HT1080 (cell line): ENCODE measurements around the gene AMMECR1L. TPM values are rescaled to one million over a fixed set of nuclear protein-coding genes. Genes with fewer than 3 reads are reported as not detected.
"Not testable (repeated sequence)": the region's sequence is repeated elsewhere in the genome, so short reads cannot be mapped to it uniquely, and the experiment has no call there.

Source experiments
- DNase-seq: peaks from one replicate; pipeline ENCODE4 v3.0.0-alpha.2; 2015; ENCODE audit warnings: low read depth
- total RNA-seq: library from RNA; depleted of rRNA; stranded (reverse); fragments of >200 nt; shearing (Covaris generic); gene quantifications from 2 replicates; pipeline ENCODE4 v1.2.3, GENCODE V29; 2014

Gene AMMECR1L
- total RNA-seq, 1 experiment from 2014 or later, result 15.2 TPM

DNA sequence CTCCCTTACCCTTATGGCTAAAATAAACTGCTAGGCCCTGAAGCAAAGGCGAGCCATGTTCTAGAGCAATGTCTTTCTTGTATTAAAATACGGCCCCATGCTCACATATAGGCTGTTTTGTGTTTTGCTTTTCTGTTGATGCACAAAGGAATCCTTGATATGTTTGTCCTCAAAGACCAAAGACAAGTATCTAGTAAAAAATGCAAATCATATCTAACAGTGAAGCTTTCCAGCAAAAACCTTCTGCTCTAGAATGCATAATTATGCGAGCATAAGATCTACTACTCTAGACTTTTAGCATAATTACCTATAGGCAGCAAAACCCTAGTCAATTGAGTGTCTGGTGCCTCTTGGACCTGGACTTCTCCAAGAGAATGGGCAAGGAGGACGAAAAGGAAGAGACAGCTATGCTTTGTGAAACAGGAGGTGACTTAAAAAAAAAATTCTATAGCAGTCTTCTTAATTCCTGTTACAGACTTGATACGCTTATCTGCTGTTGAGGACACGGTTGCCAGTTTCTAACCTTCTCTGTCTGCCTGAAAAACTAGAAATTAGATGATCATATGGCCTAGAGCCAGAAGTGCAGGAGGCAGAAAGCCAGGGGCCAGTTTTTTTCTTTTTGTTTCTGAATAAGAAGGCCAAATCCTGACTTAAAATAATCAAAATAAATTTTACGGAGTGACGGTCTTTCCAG is 1.5 kb upstream of the AMMECR1L start:
- no peak for DNase-seq

DNA sequence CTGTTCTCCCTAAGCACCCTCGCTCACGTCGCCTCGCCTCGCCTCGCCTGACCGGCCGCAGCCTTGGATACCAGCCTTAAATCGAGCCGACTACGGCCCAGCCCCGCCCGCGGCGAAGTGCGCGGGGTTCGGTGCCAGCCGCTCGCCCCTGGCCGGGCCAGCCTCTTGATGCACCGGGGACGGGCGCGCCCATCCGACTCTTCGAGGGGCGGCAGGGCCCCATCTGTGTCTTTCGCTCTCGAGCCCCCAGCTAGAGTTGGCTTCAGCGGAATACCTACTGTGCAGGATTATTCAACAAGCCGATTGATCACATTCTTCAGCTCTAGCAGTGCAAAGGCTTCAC is 808 bp upstream of the AMMECR1L start:
- DNase-seq, result not testable (repeated sequence)

DNA sequence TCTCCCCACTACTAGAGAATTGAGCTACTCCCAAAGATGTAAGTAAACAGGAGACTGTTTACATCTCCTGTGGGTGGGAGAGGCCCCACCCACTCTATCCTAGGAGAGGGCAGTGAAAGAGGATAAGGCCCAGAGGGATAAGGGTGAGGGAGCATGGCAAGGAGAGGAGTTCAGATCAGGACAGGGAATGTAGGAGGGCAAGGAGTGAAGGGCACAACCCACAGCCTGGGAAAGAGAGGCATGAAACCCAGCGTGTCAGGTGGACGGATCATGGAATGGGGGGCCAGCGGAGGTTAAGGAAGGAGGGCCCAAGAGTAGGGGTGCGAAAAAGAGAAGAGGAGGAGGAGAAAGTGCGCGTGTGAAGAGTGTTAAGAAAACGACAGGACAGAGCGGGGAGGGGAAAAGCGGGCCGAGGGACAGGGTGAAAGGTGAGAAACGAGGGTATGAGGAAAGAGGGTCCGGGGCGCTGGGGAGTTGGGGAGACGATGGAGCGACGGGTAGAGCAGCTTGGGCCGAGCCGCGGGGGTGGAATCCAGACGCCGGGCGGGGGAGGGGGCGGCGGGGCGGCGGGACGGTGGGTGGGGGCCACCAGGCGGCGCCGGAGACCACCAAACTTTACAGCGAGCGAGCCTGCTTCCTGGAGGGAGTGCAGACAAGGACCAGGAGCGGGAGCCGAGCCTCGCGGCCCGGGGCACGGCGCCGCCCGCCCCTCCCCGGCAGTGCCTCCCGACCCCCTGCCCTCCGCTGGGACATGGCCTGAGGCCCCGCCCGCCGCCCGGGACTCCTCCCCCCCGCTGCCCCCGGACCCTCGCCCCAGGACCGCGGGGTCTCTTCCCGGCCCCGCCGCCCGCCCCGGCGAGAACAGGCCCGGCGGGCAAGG is 655 bp downstream of the AMMECR1L start:
- peak; percentile 15 for DNase-seq

DNA sequence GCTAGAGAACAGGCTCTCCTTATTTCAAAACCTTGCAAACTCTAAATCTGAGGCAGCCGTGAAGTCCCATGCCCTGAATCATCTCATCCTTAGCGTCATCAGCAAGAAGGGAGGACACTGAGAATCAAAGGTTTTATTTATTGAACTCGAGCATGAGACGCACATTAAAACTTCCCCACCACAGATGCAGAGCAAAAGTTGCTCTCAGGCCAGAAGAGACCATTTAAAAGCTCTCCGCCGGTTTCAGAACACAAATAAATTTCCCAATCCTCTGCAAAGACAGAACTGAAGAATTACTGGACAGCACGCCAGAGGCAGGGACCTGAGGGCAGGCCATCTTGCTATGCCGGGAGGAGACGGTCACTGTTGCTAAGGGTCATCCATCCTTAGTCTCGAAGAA is 1.3 kb downstream of the AMMECR1L start:
- peak; percentile 46 for DNase-seq

DNA sequence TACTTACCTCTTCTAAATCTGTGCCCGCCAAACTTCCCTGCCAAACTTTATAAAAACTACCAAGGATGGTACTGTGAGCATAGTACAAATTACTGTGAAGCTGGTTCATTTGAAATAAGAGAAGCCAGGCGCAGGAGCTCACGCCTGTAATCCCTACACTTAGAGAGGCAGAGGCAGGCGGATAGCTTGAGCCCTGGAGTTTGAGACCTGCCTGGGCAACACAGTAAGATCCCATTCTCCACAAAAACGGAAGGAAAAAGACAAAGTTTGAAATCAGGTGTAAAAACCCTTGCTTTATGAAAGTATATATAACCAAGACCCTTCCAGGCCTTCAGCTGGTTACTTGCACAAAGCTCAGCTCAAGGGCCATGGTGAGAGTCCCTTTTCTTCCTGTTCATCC is 5.9 kb downstream of the AMMECR1L start:
- no peak for DNase-seq

DNA sequence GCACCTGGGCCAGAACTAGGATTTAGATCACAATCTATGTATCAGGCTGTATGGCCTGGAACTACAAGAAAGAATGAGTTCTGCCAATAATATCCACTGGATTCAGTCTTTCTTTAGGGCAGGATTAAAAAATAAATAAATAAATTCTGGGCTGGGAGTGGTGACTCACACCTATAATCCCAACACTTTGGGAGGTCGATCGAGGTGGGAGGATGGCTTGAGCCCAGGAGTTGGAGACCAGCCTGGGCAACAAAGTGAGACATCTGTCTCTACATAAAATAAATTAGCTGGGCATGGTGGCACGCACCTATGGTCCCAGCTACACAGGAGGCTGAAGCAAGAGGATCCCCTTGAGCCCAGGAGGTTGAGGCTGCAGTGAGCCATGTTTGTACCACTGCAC is 8.1 kb downstream of the AMMECR1L start:
- DNase-seq, result peak; percentile 24

DNA sequence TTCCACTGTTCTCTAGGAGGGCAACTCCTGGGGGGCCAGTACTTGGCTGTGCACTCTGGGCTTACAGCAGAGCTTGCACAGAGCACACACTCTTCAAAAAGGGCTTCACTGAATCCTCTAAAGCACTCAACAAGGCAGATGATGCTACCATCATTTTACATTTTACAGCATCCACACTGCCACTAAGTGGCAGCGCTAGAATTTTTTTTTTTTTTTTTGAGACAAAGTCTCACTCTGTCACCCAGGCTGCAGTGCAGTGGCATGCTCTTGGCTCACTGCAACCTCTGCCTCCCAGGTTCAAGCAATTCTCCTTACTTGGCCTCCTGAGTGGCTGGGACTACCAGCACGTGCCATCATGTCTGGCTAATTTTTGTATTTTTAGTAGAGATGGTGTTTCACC is 8.6 kb downstream of the AMMECR1L start:
- no peak for DNase-seq

DNA sequence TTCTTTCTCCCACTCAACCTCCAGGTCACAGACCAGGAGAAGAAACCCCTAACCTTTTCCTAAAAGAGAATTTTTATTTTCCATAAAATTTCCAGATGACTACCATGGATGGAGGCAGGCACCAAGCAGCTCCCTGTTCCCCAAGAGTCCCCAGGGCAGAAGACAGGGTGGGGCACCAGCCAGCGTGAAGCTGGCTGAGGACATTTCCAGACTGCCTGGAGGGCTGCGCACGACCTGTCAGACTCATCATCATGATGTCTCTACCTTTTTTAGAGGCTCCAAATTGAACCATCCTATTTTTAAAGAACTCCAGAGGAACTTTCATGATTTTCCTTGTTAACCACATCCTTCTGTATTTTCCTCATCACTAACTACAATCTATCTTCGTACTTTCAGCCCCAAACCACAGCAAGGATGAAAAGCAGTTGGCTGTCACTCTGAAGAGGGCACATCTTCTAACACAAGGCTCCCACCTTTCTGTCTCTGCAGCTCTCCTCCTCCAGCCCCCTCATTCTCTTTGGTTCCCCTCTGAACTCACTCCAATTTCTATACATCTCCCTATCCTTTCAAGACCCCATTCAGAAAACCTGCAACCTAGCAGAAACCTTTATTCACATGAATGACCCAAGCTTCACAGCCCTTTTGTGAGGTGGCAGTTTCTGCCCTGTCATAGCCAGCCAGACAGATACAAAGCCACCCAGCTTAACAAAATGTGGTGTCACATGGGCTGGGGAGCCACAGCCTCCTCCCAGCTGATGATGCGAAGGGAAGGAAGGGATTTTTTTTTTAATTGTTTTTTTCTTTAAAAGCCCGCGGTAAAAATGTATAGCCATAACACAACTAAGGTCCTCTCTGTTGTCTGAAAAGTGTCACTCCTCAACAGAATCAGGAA is 11.1 kb downstream of the AMMECR1L start:
- no peak for DNase-seq

DNA sequence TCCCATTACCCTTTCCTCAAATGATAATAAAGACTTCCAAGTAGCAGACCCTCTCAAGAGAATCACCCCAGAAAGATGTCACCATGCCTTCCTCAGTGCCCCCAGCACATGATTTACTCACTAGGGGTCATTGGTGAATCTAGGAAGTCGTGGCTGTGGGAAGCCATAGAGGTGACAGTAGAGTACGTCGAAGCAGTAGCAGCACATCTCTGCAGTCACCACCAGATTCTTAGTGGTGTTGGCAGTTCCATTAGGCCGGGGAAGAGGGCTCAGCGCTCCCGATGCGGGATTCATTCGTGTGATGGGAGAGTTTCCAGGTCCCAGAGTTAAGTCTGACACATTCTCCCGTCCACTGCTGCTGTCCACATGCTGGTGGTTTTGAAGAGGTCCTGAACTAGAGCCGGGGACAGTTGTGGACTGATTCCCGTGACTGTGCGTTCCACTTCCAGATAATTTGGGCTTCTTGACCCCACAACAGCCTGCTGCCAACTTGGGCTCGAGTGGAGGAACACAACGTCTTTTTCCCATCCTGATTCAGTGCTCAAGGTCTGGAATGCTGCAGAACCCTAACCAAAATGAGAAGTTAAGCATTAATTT is 12.0 kb downstream of the AMMECR1L start:
- no peak for DNase-seq

DNA sequence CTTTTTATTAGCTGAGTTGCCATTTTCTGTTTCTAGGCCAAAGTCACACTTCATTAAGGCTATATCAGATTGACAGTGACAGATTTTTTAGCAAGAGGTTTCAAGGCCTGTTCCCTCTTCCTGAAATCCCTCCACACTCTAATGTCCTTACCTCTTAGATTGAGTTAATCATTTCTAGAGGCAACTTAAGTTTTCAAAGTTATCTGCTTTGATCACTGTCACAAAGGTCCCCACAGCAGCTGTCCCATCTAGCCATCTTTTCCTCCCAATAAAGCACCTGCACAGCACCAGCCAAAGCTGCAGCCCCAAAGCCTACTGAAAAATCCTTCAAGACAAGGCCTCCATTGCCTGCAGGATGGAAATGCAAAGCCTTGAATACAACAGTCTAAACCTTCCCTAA is 13.4 kb downstream of the AMMECR1L start:
- no peak for DNase-seq

DNA sequence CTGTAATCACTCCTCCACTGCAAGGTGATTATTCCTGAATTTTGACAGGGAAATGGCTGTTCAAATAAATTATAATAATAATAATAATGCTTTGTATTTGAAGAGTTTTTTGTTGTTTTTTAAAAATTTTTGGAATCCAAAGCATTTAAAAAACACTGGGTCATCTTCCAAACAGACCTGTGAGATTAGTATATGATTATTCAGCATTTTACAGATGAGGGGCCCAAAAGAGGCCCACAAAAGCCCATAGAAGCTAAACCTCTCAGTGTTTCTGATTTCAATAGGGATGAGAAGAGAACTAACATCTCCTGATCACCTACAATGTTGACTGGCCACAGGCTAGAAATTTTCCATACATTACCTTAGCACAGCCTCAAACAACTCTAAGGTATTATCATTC is 19.8 kb downstream of the AMMECR1L start:
- no peak for DNase-seq

DNA sequence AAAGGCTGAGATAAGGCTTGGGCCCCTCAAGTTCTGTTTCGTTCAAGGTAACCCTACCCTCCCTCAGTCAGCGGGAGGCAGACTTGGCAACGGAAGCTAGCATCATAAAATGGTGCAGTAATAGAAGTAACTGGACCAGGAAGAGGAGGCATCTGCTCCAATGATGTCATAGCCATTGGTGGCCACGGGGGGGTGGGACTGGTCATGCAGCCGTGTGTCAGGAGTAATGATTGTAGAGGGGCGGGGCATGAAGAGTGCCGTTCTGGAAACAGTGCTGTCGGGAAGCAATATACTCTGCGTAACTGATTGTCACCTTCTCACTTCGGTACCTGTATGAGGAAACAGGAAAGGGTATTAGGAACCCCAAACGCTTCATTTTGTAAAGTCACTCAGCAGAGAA is 20.9 kb downstream of the AMMECR1L start:
- peak; percentile 18 for DNase-seq

DNA sequence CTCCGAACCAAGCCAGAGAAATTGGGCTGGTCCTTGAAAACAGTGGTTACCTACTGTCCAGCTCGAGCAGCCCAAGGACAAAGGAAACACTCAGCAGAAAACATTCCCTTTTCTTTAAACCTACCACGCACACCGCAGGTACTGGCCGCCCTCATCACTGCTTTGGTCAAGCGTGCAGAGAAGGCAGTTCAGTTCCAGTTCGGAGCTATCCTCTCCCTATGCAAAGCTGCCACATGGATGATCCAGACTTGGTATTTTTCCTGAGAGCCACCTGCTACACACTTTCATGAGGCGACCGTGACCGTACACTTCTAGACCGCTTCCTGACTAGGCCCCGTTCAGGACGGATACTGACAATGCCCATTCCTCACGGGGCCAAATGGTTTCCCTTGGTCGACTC is 23.5 kb downstream of the AMMECR1L start:
- DNase-seq, result no peak

DNA sequence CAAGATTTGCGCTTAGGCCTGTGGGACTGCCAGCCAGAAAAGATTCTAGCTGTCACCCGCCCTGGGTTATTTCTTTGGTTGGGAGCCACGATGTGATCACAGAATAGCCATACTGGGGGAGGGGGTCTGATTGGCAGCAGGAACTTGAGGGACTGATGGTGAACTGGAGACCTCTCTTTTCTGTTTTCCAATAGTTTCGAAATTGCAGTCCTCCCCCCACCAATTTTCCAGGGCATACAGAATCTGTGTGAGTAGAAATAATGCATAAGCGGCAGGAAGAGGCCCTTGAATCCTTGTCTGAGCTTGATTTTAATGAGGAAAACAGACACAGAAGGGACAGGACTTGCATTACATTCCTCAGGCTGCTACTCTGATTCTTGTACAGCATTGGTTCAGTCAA is 25.6 kb downstream of the AMMECR1L start:
- no peak for DNase-seq

DNA sequence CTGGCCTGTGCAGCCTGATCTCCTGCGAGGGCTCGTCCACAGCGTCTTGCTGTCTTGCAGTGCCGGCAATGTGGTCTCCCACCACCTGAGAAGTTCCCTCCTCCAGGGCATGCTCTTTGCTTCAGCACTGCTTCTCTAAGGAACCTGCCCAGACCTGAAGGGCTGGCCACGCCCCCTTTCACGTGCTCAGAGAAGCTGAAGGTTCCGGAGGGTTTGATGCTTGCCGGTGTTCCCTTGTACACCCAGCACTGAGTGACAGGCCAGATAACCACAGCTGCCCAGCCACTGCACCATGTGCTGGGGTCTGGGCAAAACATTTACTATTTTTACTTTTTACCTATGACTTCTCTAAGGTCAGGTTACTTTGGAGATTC is 26.1 kb downstream of the AMMECR1L start:
- no peak for DNase-seq

DNA sequence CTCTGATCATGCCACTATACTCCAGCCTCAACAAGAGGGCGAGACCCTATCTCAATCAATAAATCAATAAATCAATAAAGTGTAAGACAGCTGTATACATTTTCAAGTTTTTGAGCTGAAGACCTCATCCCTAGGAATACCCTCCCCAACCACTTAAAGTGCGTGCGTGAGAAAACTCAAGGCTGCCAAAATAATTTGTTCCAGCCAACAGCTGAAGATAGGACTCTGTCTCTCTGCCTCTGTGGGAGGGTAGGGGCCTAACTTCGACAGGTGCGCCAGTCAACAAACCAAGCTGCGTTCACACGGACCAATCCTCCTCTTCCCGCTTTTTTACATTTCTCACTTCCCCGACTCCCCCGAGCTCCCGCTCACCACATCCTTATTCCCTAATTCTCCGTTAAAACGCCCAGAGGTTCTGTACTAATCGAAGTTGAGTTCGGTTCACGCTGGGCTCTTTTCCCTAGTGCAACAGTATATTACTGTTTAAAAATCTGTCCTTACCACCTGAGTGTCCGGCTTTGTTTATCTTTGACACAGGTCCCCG is 28.4 kb downstream of the AMMECR1L start:
- DNase-seq, result peak; percentile 13

DNA sequence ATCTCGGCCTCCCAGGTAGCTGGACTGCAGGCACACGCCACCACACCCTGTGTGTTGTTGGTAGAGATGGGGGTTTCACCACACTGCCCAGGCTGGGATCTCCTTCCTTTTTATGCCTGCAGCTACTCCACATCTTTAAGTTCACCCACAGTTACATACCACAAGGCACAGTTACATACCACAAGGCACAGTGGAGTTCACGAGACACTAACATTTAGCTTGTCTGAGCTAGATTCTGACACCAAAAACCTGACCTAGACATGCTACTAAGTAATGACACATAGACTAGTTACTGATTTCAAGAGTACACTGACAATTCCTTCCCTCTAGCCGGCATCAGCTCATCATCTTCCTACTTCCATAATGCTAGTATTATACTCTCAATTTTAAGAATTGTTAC is 32.1 kb downstream of the AMMECR1L start:
- DNase-seq, result no peak

DNA sequence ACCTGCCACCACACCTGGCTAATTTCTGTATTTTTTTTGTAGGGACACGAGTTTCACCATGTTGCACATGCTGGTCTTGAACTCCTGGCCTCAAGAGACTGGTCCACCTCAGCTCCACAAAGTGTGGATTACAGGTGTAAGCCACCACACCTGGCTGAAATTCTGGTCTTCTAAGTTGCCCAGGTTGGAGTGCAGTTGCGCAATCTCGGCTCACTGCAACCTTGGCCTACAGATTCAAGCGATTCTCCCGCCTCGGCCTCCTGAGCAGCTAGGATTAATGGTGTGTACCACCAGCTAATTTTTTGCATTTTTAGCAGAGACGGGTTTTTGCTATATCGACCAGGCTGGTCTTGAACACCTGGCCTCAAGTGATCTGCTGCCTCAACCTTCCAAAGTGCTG is 33.4 kb downstream of the AMMECR1L start:
- DNase-seq, result no peak

DNA sequence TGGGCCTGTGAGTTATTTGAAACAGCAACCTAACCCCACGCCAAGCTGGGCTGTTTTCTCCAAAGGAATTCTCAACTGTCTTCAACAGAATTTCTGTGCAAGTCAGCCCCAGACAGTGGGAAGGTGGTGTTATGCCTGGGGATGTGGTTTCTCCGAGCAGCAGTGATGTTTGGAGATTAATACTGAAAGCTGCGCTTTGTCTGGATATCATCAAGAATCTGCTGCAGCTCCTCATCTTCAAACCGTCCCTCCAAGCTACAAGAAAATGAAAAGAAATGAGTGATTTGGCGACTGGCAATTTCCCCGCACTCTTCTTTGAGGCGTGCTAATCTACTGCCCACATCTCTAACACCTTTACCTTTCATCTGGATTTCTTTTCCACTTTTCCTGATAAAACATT is 37.8 kb downstream of the AMMECR1L start:
- no peak for DNase-seq

DNA sequence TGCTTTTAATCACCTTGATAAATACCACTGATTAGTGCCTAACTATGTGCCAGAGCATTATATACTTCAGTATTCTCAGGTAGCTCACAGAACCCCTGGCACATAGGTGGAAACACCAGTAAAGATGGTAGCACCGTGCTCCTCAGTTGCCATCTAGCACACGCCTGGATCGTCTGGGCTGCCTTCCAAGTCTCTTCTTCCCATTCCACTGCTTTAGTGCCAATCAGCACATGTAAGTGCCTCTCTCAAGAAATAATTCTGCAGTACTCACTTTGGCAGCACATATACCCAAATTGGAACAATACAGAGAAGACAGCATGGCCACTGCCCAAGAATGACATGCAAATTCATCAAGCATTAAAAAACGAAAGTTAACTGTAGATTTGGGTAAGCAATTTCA is 40.8 kb downstream of the AMMECR1L start:
- DNase-seq, result no peak

DNA sequence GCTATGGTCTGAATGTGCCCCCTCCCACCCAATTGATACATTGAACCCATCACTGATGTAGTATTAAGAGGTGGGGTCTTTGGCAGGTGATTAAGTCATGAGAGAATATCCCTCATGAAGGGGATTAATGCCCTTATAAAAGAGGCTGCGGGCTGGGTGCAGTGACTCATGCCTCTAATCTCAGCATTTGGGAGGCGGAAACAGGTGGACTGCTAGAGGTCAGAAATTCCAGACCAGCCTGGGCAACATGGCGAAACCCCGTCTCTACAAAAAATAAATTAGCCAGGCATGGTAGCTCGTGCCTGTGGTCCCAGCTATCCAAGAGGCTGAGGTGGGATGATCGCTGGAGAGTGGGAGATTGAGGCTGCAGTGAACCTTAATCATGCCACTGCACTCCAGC is 42.1 kb downstream of the AMMECR1L start:
- no peak for DNase-seq
